KOPT-K1 (cell line): ENCODE data around the gene OXSM.

Source experiments
- H3K27ac ChIP-seq: fragments of 200-600 bp; sonication (generic); 2 replicates; pipeline ENCODE4 v1.5.1; 2016; ENCODE audit warnings: antibody characterized with exemption, mild to moderate bottlenecking, low read depth, low read length; ENCODE audit not compliant: poor library complexity, severe bottlenecking
- H3K36me3 ChIP-seq: fragments of 200-600 bp; sonication (generic); 2 replicates; pipeline ENCODE4 v1.5.1; 2017; ENCODE audit warnings: antibody characterized with exemption, mild to moderate bottlenecking, low read length, moderate library complexity; ENCODE audit not compliant: insufficient read depth
- H3K9me3 ChIP-seq: fragments of 200-600 bp; sonication (generic); 2 replicates; pipeline ENCODE4 v1.5.1; 2017; ENCODE audit warnings: antibody characterized with exemption, low read length, mild to moderate bottlenecking; ENCODE audit not compliant: insufficient read depth, poor library complexity, severe bottlenecking

The OXSM gene

GRCh38 chr3:25789596-25790556, at the start of gene OXSM:
TSS of gene OXSM (plus strand) at chr3:25790090. CDS start at chr3:25791021, 931 bp downstream.
- H3K27ac ChIP-seq, result peak within 1 kb of the TSS; percentile 68

GRCh38 chr3:25744470-25744869, 45.4 kb upstream of the OXSM start:
- H3K36me3 ChIP-seq, result peaks cover 87% of the 10 kb centered on the region
- no peak overlapping the region for H3K27ac ChIP-seq
- no peaks in the 10 kb centered on the region for H3K9me3 ChIP-seq

More at GRCh38 chr3:25789596-25790556, at the start of gene OXSM:
- Histone ChIP-seq H3K36me3 (peaks cover 11% of the 10 kb centered on the region), H3K9me3 (no peaks in the 10 kb centered on the region)

DNA sequence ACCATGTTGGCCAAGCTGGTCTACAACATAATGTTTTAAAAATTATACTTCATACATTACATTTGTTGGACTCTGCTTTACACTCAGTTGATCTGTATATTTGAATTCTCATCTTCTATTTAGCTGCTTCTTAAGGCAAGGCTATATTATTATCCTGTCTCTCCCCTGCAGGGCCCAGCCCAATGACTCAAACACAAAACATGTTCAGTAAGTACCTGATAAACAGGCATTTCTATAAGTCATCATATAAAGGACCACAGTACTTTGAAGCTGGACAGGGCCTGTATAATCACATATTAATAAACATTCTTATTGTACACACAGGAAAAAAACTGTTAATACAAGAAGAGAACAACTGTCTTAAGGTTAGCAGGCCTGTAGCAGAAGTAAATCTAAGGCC, 42.9 kb upstream of the OXSM start:
- H3K27ac ChIP-seq, result no peak overlapping the region
- peaks cover 98% of the 10 kb centered on the region for H3K36me3 ChIP-seq
- H3K9me3 ChIP-seq, result no peaks in the 10 kb centered on the region

DNA sequence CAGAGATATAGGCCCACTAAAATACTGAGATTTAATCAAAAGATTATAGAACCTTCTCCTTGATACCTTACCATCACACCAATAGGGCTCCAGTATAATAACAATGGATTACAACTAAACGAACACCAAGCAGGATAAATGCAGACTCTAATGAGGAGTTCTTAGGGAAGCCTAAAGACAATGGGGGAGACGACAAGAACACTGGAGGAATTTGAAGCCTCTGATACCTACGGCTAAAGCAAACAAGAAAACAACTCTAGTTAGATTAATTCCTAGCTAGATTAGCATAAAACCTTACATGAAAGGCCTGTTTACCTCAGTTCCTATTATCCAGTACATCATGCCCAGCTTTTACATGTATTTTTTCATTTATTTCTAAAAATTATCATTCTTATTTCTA, 41.7 kb upstream of the OXSM start:
- H3K27ac ChIP-seq, result no peak overlapping the region
- H3K36me3 ChIP-seq, result peaks cover 93% of the 10 kb centered on the region
- no peaks in the 10 kb centered on the region for H3K9me3 ChIP-seq

- H3K27ac ChIP-seq, result no peak overlapping the region
- no peaks in the 10 kb centered on the region for H3K9me3 ChIP-seq
- peaks cover 93% of the 10 kb centered on the region for H3K36me3 ChIP-seq
Measured at GRCh38 chr3:25749031-25749581, 40.8 kb upstream of the OXSM start.

DNA sequence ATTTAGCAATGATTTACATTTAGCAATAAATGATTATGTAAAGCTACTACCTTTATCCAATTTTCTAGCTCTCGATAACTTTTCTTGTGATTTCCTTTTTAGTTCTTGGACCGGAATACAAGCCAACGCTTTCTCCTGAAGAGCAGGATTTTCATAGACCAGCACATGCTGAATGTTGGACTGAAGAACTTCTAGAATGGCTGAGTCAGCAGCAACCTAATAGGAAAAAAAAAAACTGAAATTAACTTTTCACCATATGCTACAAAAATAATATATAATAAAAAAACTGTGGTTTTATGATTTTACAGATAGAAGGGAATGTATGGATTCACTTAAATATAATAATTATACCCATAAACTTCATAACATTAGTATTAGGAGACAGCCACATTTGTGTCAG, 38.8 kb upstream of the OXSM start:
- H3K9me3 ChIP-seq, result no peaks in the 10 kb centered on the region

DNA sequence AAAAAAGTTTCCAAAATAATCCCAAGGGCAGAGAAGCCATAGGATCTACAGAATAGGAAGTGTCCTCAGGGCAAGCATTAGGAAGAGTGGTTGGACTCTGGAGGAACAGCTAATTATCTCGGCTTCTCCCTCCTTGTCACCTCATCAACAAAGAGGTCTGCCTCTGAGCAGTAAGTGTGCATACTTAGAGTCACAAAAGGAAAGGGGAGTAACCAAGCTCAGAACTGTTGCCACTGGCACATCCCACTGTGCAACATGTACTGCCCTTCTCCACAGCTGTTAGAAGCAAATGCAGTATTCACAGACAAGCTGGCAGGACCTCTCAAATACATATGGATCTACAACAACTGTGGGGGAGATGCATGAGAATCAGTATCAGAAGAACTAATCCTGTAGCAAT, 38.2 kb upstream of the OXSM start:
- Histone ChIP-seq H3K36me3 (peaks cover 93% of the 10 kb centered on the region), H3K27ac (no peak overlapping the region)

More for the DNA sequence above, 38.8 kb upstream of the OXSM start:
- Histone ChIP-seq H3K36me3 (peaks cover 93% of the 10 kb centered on the region), H3K27ac (no peak overlapping the region)

DNA sequence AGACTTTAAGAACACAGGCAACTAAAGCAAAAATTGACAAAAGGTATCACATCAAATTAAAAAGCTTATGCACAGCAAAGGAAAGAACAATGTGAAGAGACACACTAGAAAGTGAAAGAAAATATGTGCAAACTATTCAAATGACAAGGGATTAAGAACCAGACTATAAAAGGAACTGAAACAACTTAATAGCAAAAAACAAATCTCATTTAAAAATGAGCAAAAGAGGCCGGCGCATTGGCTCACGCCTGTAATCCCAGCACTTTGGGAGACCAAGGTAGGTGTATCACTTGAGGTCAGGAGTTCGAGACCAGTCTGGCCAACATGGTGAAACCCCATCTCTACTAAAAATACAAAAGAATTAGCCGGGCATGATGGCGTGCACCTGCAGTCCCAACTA, 21.0 kb upstream of the OXSM start:
- Histone ChIP-seq H3K36me3 (peaks cover 90% of the 10 kb centered on the region), H3K27ac (no peak overlapping the region), H3K9me3 (peaks cover 38% of the 10 kb centered on the region)

More for the DNA sequence above, 38.2 kb upstream of the OXSM start:
- H3K9me3 ChIP-seq, result no peaks in the 10 kb centered on the region

DNA sequence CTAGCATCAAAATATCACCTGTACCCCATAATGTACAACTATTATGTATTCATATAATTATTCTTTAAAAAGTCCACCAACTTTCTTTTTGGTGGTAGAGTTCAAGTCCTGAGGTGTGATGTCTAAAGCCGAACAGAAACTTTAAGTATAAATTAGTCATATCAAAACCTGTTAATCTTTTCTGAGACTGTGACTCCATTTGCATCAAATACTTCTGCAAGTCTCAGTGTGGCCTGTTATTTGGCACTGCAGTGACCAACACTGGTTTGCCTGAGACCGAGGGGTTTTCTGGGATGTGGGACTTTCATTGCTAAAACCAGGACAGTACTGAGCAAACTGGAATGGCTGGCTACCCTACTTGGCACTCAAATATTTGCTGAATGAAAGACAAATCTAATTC, 14.0 kb upstream of the OXSM start:
- no peak overlapping the region for H3K27ac ChIP-seq
- H3K9me3 ChIP-seq, result peaks cover 66% of the 10 kb centered on the region
- H3K36me3 ChIP-seq, result peaks cover 90% of the 10 kb centered on the region

GRCh38 chr3:25780618-25781017, 9.3 kb upstream of the OXSM start:
- H3K27ac ChIP-seq, result no peak overlapping the region
- peaks cover 53% of the 10 kb centered on the region for H3K36me3 ChIP-seq
- peaks cover 20% of the 10 kb centered on the region for H3K9me3 ChIP-seq

- Histone ChIP-seq H3K36me3 (peaks cover 46% of the 10 kb centered on the region), H3K9me3 (peaks cover 14% of the 10 kb centered on the region), H3K27ac (peak overlapping the region; percentile 89)
Measured at GRCh38 chr3:25781145-25781757, 8.6 kb upstream of the OXSM start.

DNA sequence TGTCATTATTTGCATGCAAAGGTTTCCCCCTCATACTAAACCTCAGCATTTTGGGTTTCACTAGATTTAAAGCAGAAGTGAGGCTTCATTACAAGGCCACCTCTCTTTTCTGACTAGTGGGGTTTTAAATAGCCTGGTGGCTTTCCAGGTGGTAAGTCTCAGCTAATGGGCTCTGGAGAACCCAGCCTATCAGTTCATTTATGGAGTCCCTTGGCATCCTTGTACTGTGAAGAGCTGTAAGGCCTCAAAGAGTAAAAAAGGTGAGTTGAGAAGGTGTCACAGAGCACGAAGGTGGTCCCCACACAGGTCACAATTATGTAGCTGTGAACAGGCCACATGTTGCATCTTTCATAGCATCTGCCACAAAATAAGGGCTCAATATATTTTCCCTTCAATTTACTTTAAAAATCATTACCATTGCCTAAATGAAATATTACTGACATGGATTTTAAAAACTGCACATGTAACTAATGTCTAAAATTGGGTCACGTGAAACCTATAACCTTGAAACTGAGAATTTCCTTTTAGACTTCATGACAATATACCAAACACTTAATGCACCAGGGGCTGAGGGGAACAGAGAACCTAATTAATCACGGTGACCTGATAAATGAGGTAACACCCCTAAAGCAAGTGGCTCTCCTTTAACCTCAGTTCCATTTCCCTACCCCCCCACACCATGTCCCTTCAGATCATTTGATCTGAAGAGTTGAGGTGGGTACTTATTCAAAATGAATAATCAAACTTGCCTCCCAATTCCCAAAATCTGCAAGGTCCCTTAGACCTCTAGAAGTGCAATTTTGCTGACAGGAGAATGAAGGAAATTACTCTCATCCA, 7.9 kb upstream of the OXSM start:
- H3K9me3 ChIP-seq, result peaks cover 7% of the 10 kb centered on the region

DNA sequence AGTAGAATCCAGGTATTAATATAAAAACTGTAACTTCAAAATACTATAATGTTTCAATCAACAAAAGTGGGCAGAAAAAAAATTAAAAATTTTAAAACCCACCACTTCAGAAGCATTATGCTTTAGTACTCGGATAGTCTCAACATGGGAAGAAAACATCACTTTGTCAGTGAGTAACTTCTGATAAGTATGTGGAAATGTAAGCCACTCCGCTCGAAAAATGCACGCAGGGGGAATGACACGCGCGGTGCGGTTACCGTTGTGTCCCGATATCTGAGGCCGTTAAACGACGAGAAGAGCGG, 7.3 kb upstream of the OXSM start:
- H3K9me3 ChIP-seq, result peaks cover 2% of the 10 kb centered on the region
- peaks cover 33% of the 10 kb centered on the region for H3K36me3 ChIP-seq
- H3K27ac ChIP-seq, result peak overlapping the region; percentile 89

More for the DNA sequence above, 7.9 kb upstream of the OXSM start:
- Histone ChIP-seq H3K27ac (peak overlapping the region; percentile 89), H3K36me3 (peaks cover 39% of the 10 kb centered on the region)

DNA sequence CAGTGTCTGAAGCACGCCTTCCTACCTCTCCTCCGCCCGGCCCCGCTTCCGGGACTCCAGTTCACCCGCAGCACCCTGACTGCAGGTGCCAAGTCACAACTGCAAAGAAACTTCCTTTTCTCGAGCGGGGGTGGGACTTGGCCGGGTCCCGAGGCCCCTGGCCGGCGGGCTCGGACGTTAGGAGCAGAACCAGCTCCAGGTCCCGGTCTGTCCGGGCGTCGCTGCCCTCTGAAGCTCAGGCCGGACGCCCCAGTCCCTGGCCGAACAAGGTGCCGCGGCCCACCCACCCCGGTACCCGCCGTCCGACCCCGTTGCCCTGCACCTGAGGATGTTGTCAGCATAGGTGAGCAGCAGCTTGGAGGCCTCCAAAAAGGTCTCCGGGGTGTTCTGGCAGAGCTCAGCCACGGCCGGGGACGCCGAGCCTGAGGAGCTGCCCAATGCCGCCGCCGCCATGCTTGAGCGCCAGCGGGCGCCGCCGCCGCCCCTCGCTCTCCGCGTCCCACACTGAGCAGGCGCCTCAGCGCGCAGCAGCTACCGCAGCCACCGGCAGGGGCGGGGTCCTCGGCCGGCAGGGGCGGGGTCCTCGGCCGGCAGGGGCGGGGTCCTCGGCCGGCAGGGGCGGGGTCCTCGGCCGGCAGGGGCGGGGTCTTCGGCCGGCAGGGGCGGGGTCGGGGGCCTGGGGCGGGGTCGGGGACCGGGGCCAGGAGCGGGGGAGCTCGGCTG, 6.8 kb upstream of the OXSM start, which contains the start of gene NGLY1:
Gene NGLY1, minus strand, starts transcription at position 506 of the 723 bp plus-strand sequence. Its CDS starts 53 bp downstream, at position 453.
- Histone ChIP-seq H3K27ac (peak within 1 kb of the TSS; percentile 89), H3K9me3 (no peaks in the 10 kb centered on the region), H3K36me3 (peaks cover 28% of the 10 kb centered on the region)
